Neural crest cell (in vitro differentiated cells): Measurements from ENCODE around the gene LAMC2. TPM values are rescaled to one million over a fixed set of nuclear protein-coding genes. Genes with fewer than 3 reads are reported as not detected.

Experiments
- DNase-seq: peaks from one replicate; pipeline ENCODE4 v3.0.0; 2021; ENCODE audit warnings: low read depth, mixed read lengths, low spot score
- H3K27ac Mint-ChIP-seq: one replicate; pipeline ENCODE4 v1.8.0; 2021; ENCODE audit warnings: mild to moderate bottlenecking, mixed read lengths; ENCODE audit not compliant: unreplicated experiment
- H3K27me3 Mint-ChIP-seq: 2 replicates; pipeline ENCODE4 v1.8.0; 2021; ENCODE audit warnings: low read depth, mild to moderate bottlenecking, mixed read lengths
- H3K36me3 Mint-ChIP-seq: 2 replicates; pipeline ENCODE4 v1.8.0; 2021; ENCODE audit warnings: low read depth, mild to moderate bottlenecking, mixed read lengths
- H3K4me1 Mint-ChIP-seq: 2 replicates; pipeline ENCODE4 v1.8.0; 2021; ENCODE audit warnings: mixed read lengths
- H3K4me3 Mint-ChIP-seq: one replicate; pipeline ENCODE4 v1.8.0; 2021; ENCODE audit warnings: mild to moderate bottlenecking, mixed read lengths
- H3K9me3 Mint-ChIP-seq: 2 replicates; pipeline ENCODE4 v1.8.0; 2021; ENCODE audit warnings: mixed read lengths
- CTCF ChIP-seq: fragments of 200-600 bp; sonication (generic); conservative IDR thresholded peaks from 2 replicates; pipeline ENCODE4 v1.5.0; 2021; ENCODE audit warnings: antibody characterized with exemption, mild to moderate bottlenecking
- total RNA-seq: library from RNA; stranded (reverse); gene quantifications from 2 replicates; pipeline ENCODE4 v1.2.1, GENCODE V29; 2021

The LAMC2 gene
- total RNA-seq, 1 donor from 2014 or later = not detected

GRCh38 chr1:183167676-183168075, 18.4 kb upstream of the LAMC2 start:
- DNase-seq = no peak
- H3K27ac Mint-ChIP-seq = no peak overlapping the region
- H3K4me1 Mint-ChIP-seq = no peaks in the 10 kb centered on the region

DNA sequence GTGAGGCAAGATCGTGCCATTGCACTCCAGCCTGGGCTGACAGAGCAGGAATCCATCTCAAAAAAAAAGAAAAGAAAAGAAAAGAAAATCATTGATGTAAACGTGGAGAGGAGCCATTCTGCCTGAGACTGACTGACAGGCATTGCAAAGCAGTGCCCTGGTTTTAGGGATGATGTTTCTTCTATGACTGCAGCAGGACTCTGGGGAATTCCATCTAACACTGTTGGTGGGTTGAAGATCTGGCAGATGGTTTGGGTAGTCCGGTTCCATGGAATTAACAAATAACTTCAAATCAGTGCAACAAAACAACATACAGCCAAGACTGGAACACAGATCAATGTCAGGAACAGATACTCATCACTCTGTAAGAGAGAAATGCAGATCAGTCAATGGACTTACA, 17.8 kb upstream of the LAMC2 start:
- no peaks in the 10 kb centered on the region for H3K27me3 Mint-ChIP-seq
- H3K27ac Mint-ChIP-seq = no peak overlapping the region
- no peaks in the 10 kb centered on the region for H3K36me3 Mint-ChIP-seq
- H3K9me3 Mint-ChIP-seq = no peaks in the 10 kb centered on the region
- TF ChIP-seq CTCF = no peak
- no peak overlapping the region for H3K4me3 Mint-ChIP-seq
- no peak for DNase-seq
- H3K4me1 Mint-ChIP-seq = no peaks in the 10 kb centered on the region

More at GRCh38 chr1:183167676-183168075, 18.4 kb upstream of the LAMC2 start:
- H3K36me3 Mint-ChIP-seq = no peaks in the 10 kb centered on the region
- no peaks in the 10 kb centered on the region for H3K9me3 Mint-ChIP-seq
- no peak for TF ChIP-seq CTCF
- H3K27me3 Mint-ChIP-seq = no peaks in the 10 kb centered on the region
- no peak overlapping the region for H3K4me3 Mint-ChIP-seq

GRCh38 chr1:183173828-183174227, 12.2 kb upstream of the LAMC2 start:
- Mint-ChIP-seq H3K4me1 (no peaks in the 10 kb centered on the region), H3K27ac (no peak overlapping the region), H3K36me3 (no peaks in the 10 kb centered on the region), H3K27me3 (no peaks in the 10 kb centered on the region), H3K4me3 (no peak overlapping the region), H3K9me3 (no peaks in the 10 kb centered on the region)
- no peak for DNase-seq
- no peak for TF ChIP-seq CTCF

DNA sequence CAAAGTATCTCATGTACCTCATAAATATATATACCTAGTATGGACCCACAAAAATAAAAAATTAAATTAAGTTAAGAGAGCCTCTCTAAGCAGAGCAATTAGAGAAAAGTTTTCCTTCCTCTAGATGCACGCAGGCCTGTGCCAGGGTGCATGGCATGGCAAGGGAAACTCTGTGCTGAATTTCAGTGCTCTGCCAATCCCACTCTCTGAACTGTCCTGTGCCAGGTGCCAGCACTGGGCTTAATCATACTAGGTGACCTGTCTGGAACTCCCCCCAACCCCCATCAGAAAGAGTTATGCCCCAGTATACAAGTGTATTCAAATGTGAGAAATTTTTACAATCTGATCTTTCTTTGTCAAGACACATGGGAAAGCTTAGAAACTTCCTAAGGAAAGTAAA, 10.4 kb upstream of the LAMC2 start:
- no peaks in the 10 kb centered on the region for H3K27me3 Mint-ChIP-seq
- DNase-seq = no peak
- no peak overlapping the region for H3K4me3 Mint-ChIP-seq
- no peak overlapping the region for H3K27ac Mint-ChIP-seq
- TF ChIP-seq CTCF = no peak
- no peaks in the 10 kb centered on the region for H3K36me3 Mint-ChIP-seq
- H3K4me1 Mint-ChIP-seq = peaks cover 4% of the 10 kb centered on the region
- H3K9me3 Mint-ChIP-seq = no peaks in the 10 kb centered on the region

DNA sequence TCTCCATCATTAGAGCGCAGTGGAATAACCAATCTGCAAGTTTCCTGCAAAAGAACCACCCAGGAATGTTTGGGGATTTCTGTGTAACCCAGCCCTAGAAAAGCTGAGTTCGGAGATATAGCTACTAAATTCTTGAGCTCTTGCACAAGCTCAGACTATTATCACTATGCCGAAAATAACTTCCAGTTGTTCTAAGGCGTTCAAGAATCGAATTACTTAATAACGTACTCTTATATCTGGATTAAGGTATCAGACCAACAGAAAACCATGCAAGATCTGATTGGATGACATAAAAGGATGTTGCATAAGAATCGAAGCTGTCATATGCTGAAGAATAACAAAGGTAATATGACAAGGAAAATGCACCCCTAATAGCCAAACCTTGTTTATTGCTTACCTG, 7.5 kb upstream of the LAMC2 start:
- Mint-ChIP-seq H3K27ac (no peak overlapping the region), H3K9me3 (no peaks in the 10 kb centered on the region), H3K4me3 (no peak overlapping the region), H3K4me1 (peaks cover 9% of the 10 kb centered on the region), H3K27me3 (no peaks in the 10 kb centered on the region), H3K36me3 (no peaks in the 10 kb centered on the region)
- DNase-seq = no peak
- TF ChIP-seq CTCF = no peak

DNA sequence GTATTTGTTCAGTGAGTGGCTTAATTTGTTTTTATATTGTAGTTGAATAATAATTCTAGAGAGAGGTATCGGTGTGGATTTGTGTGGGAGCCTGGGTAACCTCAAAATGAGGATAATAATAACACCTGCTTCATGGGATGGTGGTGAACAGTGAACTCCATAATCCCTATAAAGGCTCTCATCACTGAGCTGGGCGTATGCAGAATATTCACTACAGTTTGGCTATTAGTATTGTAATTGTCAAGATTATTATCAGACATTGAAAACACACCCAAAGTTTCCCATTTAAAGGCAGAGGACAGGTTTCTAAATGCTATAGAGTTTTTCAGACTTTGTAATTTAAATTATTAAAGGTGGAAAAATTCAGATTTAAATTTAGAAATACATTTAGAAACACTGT, 7.0 kb upstream of the LAMC2 start:
- Mint-ChIP-seq H3K4me1 (peaks cover 9% of the 10 kb centered on the region), H3K9me3 (no peaks in the 10 kb centered on the region), H3K27me3 (no peaks in the 10 kb centered on the region), H3K4me3 (no peak overlapping the region), H3K36me3 (no peaks in the 10 kb centered on the region), H3K27ac (no peak overlapping the region)
- DNase-seq = no peak
- TF ChIP-seq CTCF = no peak
